Right lung (tissue), 5 donors: ENCODE results near the gene RXRA. TPM values are rescaled to one million over a fixed set of nuclear protein-coding genes. Genes with fewer than 3 reads are reported as not detected.

Experiments
- DNase-seq, 2 donors: peaks; one replicate each; pipeline ENCODE4 v3.0.0-alpha.2; 2013
- polyA plus RNA-seq, 5 donors: library from polyadenylated mRNA; unstranded; fragments of 120-200 nt; gene quantifications; one replicate each; pipeline versions ENCODE4 v1.2.1 to v1.2.3, GENCODE V29; 2013; ENCODE audit warnings: inconsistent platforms in 1 of 5, low replicate concordance in 1 of 5; ENCODE audit not compliant: insufficient read length in 5 of 5, insufficient read depth in 1 of 5

The RXRA gene
- polyA plus RNA-seq, 5 donors = 34.3 to 68.9 (median 47.8) TPM

GRCh38 chr9:134429481-134429880 lies 103.2 kb downstream of the RXRA start:
- no peak for DNase-seq

GRCh38 chr9:134431095-134431494 lies 104.8 kb downstream of the RXRA start:
- no peak for DNase-seq

GRCh38 chr9:134431626-134432025 lies 105.4 kb downstream of the RXRA start:
- DNase-seq = no peak

GRCh38 chr9:134432471-134432870 lies 106.2 kb downstream of the RXRA start:
- DNase-seq = no peak

- no peak for DNase-seq
Measured at GRCh38 chr9:134433101-134433500, 106.8 kb downstream of the RXRA start.

GRCh38 chr9:134433909-134434882 lies 107.9 kb downstream of the RXRA start:
- DNase-seq = no peak

- DNase-seq = peak; percentile 99
Measured at GRCh38 chr9:134434894-134435506, 108.7 kb downstream of the RXRA start.

- peak; percentile 76 to 82 for DNase-seq
Measured at GRCh38 chr9:134435550-134436378, 109.5 kb downstream of the RXRA start.

GRCh38 chr9:134436379-134436762 lies 110.1 kb downstream of the RXRA start:
- DNase-seq = no peak

- no peak for DNase-seq
Measured at GRCh38 chr9:134436911-134437310, 110.7 kb downstream of the RXRA start.

GRCh38 chr9:134437403-134438194 lies 111.3 kb downstream of the RXRA start:
- DNase-seq = no peak

GRCh38 chr9:134438195-134438788 lies 112.0 kb downstream of the RXRA start:
- DNase-seq = no peak

- no peak for DNase-seq
Measured at GRCh38 chr9:134439368-134439784, 113.1 kb downstream of the RXRA start.

GRCh38 chr9:134440636-134441226 lies 114.5 kb downstream of the RXRA start:
- no peak for DNase-seq

- DNase-seq = no peak
Measured at GRCh38 chr9:134441227-134442084, 115.2 kb downstream of the RXRA start.

GRCh38 chr9:134442085-134442474 lies 115.8 kb downstream of the RXRA start:
- DNase-seq = no peak

- no peak for DNase-seq
Measured at GRCh38 chr9:134442486-134443173, 116.4 kb downstream of the RXRA start.

GRCh38 chr9:134443174-134444037 lies 117.2 kb downstream of the RXRA start:
- peak; percentile 70 to 78 for DNase-seq
